GM23338 (cell line): ENCODE results near the gene CLIC5. TPM values are rescaled to one million over a fixed set of nuclear protein-coding genes. Genes with fewer than 3 reads are reported as not detected.

ENCODE experiments used
- ATAC-seq: fragments of 200-7000 bp; cut with Tn5 transposase; 3 replicates; pipeline ENCODE4 v1.9.1; 2020
- DNase-seq: peaks from one replicate; pipeline ENCODE4 v3.0.0-alpha.2; 2015; ENCODE audit warnings: low spot score
- H2AFZ ChIP-seq: fragments of 200-600 bp; sonication (generic); 2 replicates; pipeline ENCODE4 v1.8.0; 2016; ENCODE audit warnings: antibody characterized with exemption, mild to moderate bottlenecking, moderate library complexity
- H3F3A ChIP-seq: fragments of 200-600 bp; sonication (generic); replicated peaks from 2 replicates; pipeline ENCODE4 v1.8.0; 2017; ENCODE audit warnings: antibody characterized with exemption, mixed run types, low read depth
- H3K27ac ChIP-seq: fragments of 200-600 bp; sonication (generic); 2 replicates; pipeline ENCODE4 v1.6.1; 2016; ENCODE audit warnings: low read depth
- H3K27me3 ChIP-seq: fragments of 200-600 bp; sonication (generic); 2 replicates; pipeline ENCODE4 v1.8.0; 2016; ENCODE audit warnings: mild to moderate bottlenecking, mixed run types, moderate library complexity; ENCODE audit not compliant: insufficient read depth
- H3K36me3 ChIP-seq: fragments of 200-600 bp; sonication (generic); 2 replicates; pipeline ENCODE4 v1.8.0; 2016; ENCODE audit warnings: mild to moderate bottlenecking; ENCODE audit not compliant: insufficient read depth
- H3K4me1 ChIP-seq: fragments of 200-600 bp; sonication (generic); 2 replicates; pipeline ENCODE4 v1.8.0; 2016; ENCODE audit warnings: mild to moderate bottlenecking, moderate library complexity; ENCODE audit not compliant: insufficient read depth
- H3K4me2 ChIP-seq: fragments of 200-600 bp; sonication (generic); 2 replicates; pipeline ENCODE4 v1.7.1; 2017; ENCODE audit warnings: mixed run types
- H3K4me3 ChIP-seq: fragments of 200-600 bp; sonication (generic); 2 replicates; pipeline ENCODE4 v1.6.1; 2016; ENCODE audit warnings: mixed run types
- H3K79me2 ChIP-seq: fragments of 200-600 bp; sonication (generic); replicated peaks from 2 replicates; pipeline ENCODE4 v1.8.0; 2017; ENCODE audit warnings: mild to moderate bottlenecking; ENCODE audit not compliant: insufficient read depth
- H3K9me2 ChIP-seq: fragments of 200-600 bp; sonication (generic); 2 replicates; pipeline ENCODE4 v1.8.0; 2017; ENCODE audit not compliant: insufficient read depth
- H4K20me1 ChIP-seq: fragments of 200-600 bp; sonication (generic); replicated peaks from 2 replicates; pipeline ENCODE4 v1.8.0; 2017; ENCODE audit warnings: mild to moderate bottlenecking; ENCODE audit not compliant: insufficient read depth
- H3K27ac Mint-ChIP-seq: 2 replicates; pipeline ENCODE4 v1.8.0; 2020; ENCODE audit warnings: inconsistent platforms, mild to moderate bottlenecking, moderate library complexity, mixed read lengths
- H3K27me3 Mint-ChIP-seq: 3 replicates; pipeline ENCODE4 v1.8.0; 2022; ENCODE audit warnings: low read depth, mild to moderate bottlenecking, moderate library complexity, mixed read lengths, inconsistent platforms; ENCODE audit not compliant: insufficient read depth, poor library complexity
- H3K36me3 Mint-ChIP-seq: 3 replicates; pipeline ENCODE4 v1.8.0; 2021; ENCODE audit warnings: low read depth, mild to moderate bottlenecking, inconsistent platforms, moderate library complexity, mixed read lengths
- H3K4me1 Mint-ChIP-seq: 3 replicates; pipeline ENCODE4 v1.8.0; 2020; ENCODE audit warnings: mild to moderate bottlenecking, inconsistent platforms, mixed read lengths
- H3K4me3 Mint-ChIP-seq: 3 replicates; pipeline ENCODE4 v1.8.0; 2021; ENCODE audit warnings: moderate library complexity, mild to moderate bottlenecking, inconsistent platforms, mixed read lengths
- H3K9me3 Mint-ChIP-seq: 3 replicates; pipeline ENCODE4 v1.8.0; 2020; ENCODE audit warnings: moderate library complexity, mild to moderate bottlenecking, inconsistent platforms, mixed read lengths
- CREB1 ChIP-seq: fragments of 250-450 bp; sonication (Bioruptor Pico); IDR thresholded peaks from 2 replicates; pipeline ENCODE4 v1.5.0; 2020; ENCODE audit warnings: low read depth, mild to moderate bottlenecking, moderate library complexity
- EZH2 ChIP-seq: fragments of 200-600 bp; sonication (generic); IDR thresholded peaks from one replicate; pipeline ENCODE4 v1.8.0; 2017; ENCODE audit warnings: antibody characterized with exemption, mild to moderate bottlenecking, low read depth; ENCODE audit not compliant: unreplicated experiment
- EZH2phosphoT487 ChIP-seq: fragments of 200-600 bp; sonication (generic); IDR thresholded peaks from one replicate; pipeline ENCODE4 v1.8.1; 2018; ENCODE audit warnings: antibody characterized with exemption; ENCODE audit not compliant: unreplicated experiment
- JUNB ChIP-seq: IDR thresholded peaks from one replicate; pipeline ENCODE4 v1.6.1; 2016; ENCODE audit warnings: antibody characterized with exemption; ENCODE audit not compliant: unreplicated experiment
- NANOG ChIP-seq: IDR thresholded peaks from 2 replicates; pipeline ENCODE4 v1.6.1; 2016; ENCODE audit warnings: antibody characterized with exemption, borderline replicate concordance
- POLR2AphosphoS5 ChIP-seq: IDR thresholded peaks from 2 replicates; pipeline ENCODE4 v1.6.1; 2016; ENCODE audit warnings: antibody characterized with exemption, low read depth
- STAT1 ChIP-seq: IDR thresholded peaks from one replicate; pipeline ENCODE4 v1.6.1; 2016; ENCODE audit warnings: antibody characterized with exemption; ENCODE audit not compliant: unreplicated experiment
- ZNF114 ChIP-seq: fragments of 250-450 bp; sonication (Bioruptor Pico); IDR thresholded peaks from 2 replicates; pipeline ENCODE4 v1.5.0; 2020; ENCODE audit warnings: mild to moderate bottlenecking, moderate library complexity
- ZNF331 ChIP-seq: fragments of 250-450 bp; sonication (Bioruptor Pico); IDR thresholded peaks from 2 replicates; pipeline ENCODE4 v1.5.0; 2020; ENCODE audit warnings: low read depth, mild to moderate bottlenecking, moderate library complexity
- polyA plus RNA-seq: library from polyadenylated mRNA; unstranded; fragments of >200 nt; fragmentation: Nextera tagmentation; extraction: Ambion mirVana; gene quantifications from 2 replicates; pipeline ENCODE4 v1.2.1, GENCODE V29; 2016
- total RNA-seq: library from RNA; depleted of rRNA; stranded (reverse); fragments of >200 nt; shearing (Covaris generic); gene quantifications from 2 replicates; pipeline ENCODE4 v1.2.3, GENCODE V29; 2014
- TF ChIP-seq, protein P1 (sequence below): IDR thresholded peaks from 2 replicates; pipeline ENCODE4 v1.6.1; 2016; ENCODE audit warnings: antibody characterized with exemption
- TF ChIP-seq, protein P2 (sequence below), 2 experiments: fragments of 200-600 bp in 1 of 2; sonication (generic) in 1 of 2; conservative IDR thresholded peaks; 2 replicates each; pipeline versions ENCODE4 v1.5.1 to v1.6.1; 2016 to 2017; ENCODE audit warnings: antibody characterized with exemption in 2 of 2, low read depth in 2 of 2, mild to moderate bottlenecking in 2 of 2, moderate library complexity in 1 of 2
- TF ChIP-seq, protein P3 (sequence below): IDR thresholded peaks from one replicate; pipeline ENCODE4 v1.6.1; 2018; ENCODE audit warnings: antibody characterized with exemption; ENCODE audit not compliant: unreplicated experiment
- TF ChIP-seq, protein P4 (sequence below): fragments of 250-450 bp; sonication (Bioruptor Pico); IDR thresholded peaks from 2 replicates; pipeline ENCODE4 v1.5.0; 2020; ENCODE audit warnings: mild to moderate bottlenecking, moderate library complexity

The CLIC5 gene
- total and polyA plus RNA-seq, 2 experiments from 2014 or later = 0.08 TPM; not detected in 1

DNA sequence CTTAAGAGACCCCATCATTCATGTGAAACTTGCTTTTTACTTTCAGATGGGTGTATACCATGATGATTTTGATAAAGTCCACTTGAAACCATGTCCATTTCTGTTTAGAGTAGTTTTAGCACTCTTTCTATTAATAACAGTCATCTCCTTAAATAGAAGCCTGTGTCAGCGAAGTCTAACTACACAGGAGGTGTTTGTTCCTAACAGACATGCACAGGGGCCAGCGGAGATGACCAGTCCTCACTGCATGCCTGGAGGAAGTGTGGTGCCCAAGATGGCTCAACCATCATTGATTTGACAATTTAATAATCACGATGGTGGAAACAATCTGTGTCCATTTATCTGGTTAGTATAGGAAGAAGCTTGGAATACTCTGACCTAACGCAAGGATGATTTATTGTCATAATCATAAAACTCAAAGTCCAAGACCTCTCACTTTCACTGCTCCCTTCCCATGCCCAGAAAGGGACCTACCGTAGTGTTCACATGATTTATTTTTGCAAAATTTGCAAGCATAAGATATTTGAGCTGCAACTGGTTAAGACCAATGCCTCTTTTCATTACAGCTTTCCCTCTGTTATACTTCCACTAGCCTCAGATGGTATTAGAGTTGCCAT lies 31.0 kb upstream of the CLIC5 start:
- Mint-ChIP-seq H3K4me1 (peaks cover 17% of the 10 kb centered on the region; the same call in 2 of the 3 replicates), H3K4me3 (no peak overlapping the region), H3K27me3 (no peaks in the 10 kb centered on the region), H3K36me3 (no peaks in the 10 kb centered on the region), H3K27ac (no peak overlapping the region), H3K9me3 (no peaks in the 10 kb centered on the region)
- H3K9me2 ChIP-seq = no peaks in the 10 kb centered on the region
- TF ChIP-seq STAT1 (no peak), JUNB (no peak), EZH2phosphoT487 (no peak), NANOG (no peak), ZNF114 (CRISPR knock-in tag) (no peak), ZNF331 (CRISPR knock-in tag) (no peak), POLR2AphosphoS5 (no peak), CREB1 (CRISPR knock-in tag) (no peak), EZH2 (no peak)
- TF ChIP-seq, protein P1, sequence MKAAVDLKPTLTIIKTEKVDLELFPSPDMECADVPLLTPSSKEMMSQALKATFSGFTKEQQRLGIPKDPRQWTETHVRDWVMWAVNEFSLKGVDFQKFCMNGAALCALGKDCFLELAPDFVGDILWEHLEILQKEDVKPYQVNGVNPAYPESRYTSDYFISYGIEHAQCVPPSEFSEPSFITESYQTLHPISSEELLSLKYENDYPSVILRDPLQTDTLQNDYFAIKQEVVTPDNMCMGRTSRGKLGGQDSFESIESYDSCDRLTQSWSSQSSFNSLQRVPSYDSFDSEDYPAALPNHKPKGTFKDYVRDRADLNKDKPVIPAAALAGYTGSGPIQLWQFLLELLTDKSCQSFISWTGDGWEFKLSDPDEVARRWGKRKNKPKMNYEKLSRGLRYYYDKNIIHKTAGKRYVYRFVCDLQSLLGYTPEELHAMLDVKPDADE = no peak
- TF ChIP-seq, protein P2, sequence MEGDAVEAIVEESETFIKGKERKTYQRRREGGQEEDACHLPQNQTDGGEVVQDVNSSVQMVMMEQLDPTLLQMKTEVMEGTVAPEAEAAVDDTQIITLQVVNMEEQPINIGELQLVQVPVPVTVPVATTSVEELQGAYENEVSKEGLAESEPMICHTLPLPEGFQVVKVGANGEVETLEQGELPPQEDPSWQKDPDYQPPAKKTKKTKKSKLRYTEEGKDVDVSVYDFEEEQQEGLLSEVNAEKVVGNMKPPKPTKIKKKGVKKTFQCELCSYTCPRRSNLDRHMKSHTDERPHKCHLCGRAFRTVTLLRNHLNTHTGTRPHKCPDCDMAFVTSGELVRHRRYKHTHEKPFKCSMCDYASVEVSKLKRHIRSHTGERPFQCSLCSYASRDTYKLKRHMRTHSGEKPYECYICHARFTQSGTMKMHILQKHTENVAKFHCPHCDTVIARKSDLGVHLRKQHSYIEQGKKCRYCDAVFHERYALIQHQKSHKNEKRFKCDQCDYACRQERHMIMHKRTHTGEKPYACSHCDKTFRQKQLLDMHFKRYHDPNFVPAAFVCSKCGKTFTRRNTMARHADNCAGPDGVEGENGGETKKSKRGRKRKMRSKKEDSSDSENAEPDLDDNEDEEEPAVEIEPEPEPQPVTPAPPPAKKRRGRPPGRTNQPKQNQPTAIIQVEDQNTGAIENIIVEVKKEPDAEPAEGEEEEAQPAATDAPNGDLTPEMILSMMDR (conservative IDR thresholded peaks at IDR 0.05; ENCODE audit: low read depth in 2 of 2) = no peak
- TF ChIP-seq, protein P3, sequence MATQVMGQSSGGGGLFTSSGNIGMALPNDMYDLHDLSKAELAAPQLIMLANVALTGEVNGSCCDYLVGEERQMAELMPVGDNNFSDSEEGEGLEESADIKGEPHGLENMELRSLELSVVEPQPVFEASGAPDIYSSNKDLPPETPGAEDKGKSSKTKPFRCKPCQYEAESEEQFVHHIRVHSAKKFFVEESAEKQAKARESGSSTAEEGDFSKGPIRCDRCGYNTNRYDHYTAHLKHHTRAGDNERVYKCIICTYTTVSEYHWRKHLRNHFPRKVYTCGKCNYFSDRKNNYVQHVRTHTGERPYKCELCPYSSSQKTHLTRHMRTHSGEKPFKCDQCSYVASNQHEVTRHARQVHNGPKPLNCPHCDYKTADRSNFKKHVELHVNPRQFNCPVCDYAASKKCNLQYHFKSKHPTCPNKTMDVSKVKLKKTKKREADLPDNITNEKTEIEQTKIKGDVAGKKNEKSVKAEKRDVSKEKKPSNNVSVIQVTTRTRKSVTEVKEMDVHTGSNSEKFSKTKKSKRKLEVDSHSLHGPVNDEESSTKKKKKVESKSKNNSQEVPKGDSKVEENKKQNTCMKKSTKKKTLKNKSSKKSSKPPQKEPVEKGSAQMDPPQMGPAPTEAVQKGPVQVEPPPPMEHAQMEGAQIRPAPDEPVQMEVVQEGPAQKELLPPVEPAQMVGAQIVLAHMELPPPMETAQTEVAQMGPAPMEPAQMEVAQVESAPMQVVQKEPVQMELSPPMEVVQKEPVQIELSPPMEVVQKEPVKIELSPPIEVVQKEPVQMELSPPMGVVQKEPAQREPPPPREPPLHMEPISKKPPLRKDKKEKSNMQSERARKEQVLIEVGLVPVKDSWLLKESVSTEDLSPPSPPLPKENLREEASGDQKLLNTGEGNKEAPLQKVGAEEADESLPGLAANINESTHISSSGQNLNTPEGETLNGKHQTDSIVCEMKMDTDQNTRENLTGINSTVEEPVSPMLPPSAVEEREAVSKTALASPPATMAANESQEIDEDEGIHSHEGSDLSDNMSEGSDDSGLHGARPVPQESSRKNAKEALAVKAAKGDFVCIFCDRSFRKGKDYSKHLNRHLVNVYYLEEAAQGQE = no peak
- TF ChIP-seq, protein P4, sequence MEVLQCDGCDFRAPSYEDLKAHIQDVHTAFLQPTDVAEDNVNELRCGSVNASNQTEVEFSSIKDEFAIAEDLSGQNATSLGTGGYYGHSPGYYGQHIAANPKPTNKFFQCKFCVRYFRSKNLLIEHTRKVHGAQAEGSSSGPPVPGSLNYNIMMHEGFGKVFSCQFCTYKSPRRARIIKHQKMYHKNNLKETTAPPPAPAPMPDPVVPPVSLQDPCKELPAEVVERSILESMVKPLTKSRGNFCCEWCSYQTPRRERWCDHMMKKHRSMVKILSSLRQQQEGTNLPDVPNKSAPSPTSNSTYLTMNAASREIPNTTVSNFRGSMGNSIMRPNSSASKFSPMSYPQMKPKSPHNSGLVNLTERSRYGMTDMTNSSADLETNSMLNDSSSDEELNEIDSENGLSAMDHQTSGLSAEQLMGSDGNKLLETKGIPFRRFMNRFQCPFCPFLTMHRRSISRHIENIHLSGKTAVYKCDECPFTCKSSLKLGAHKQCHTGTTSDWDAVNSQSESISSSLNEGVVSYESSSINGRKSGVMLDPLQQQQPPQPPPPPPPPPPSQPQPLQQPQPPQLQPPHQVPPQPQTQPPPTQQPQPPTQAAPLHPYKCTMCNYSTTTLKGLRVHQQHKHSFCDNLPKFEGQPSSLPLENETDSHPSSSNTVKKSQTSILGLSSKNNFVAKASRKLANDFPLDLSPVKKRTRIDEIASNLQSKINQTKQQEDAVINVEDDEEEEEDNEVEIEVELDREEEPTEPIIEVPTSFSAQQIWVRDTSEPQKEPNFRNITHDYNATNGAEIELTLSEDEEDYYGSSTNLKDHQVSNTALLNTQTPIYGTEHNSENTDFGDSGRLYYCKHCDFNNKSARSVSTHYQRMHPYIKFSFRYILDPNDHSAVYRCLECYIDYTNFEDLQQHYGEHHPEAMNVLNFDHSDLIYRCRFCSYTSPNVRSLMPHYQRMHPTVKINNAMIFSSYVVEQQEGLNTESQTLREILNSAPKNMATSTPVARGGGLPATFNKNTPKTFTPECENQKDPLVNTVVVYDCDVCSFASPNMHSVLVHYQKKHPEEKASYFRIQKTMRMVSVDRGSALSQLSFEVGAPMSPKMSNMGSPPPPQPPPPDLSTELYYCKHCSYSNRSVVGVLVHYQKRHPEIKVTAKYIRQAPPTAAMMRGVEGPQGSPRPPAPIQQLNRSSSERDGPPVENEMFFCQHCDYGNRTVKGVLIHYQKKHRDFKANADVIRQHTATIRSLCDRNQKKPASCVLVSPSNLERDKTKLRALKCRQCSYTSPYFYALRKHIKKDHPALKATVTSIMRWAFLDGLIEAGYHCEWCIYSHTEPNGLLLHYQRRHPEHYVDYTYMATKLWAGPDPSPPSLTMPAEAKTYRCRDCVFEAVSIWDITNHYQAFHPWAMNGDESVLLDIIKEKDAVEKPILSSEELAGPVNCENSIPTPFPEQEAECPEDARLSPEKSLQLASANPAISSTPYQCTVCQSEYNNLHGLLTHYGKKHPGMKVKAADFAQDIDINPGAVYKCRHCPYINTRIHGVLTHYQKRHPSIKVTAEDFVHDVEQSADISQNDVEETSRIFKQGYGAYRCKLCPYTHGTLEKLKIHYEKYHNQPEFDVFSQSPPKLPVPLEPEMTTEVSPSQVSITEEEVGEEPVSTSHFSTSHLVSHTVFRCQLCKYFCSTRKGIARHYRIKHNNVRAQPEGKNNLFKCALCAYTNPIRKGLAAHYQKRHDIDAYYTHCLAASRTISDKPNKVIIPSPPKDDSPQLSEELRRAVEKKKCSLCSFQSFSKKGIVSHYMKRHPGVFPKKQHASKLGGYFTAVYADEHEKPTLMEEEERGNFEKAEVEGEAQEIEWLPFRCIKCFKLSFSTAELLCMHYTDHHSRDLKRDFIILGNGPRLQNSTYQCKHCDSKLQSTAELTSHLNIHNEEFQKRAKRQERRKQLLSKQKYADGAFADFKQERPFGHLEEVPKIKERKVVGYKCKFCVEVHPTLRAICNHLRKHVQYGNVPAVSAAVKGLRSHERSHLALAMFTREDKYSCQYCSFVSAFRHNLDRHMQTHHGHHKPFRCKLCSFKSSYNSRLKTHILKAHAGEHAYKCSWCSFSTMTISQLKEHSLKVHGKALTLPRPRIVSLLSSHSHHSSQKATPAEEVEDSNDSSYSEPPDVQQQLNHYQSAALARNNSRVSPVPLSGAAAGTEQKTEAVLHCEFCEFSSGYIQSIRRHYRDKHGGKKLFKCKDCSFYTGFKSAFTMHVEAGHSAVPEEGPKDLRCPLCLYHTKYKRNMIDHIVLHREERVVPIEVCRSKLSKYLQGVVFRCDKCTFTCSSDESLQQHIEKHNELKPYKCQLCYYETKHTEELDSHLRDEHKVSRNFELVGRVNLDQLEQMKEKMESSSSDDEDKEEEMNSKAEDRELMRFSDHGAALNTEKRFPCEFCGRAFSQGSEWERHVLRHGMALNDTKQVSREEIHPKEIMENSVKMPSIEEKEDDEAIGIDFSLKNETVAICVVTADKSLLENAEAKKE = no peak
- H2AFZ ChIP-seq = no peak overlapping the region
- H3K27ac ChIP-seq = no peak overlapping the region
- H3F3A ChIP-seq = no peaks in the 10 kb centered on the region
- H3K36me3 ChIP-seq = no peaks in the 10 kb centered on the region
- H3K79me2 ChIP-seq = no peaks in the 10 kb centered on the region
- no peaks in the 10 kb centered on the region for H3K27me3 ChIP-seq
- H4K20me1 ChIP-seq = no peaks in the 10 kb centered on the region
- H3K4me2 ChIP-seq = no peak overlapping the region
- DNase-seq (no peak), ATAC-seq (no peak)
- H3K4me3 ChIP-seq = no peak overlapping the region
- peaks cover 4% of the 10 kb centered on the region for H3K4me1 ChIP-seq
